Fibroblast of lung (primary cell): Measurements from ENCODE around the gene ETS2. TPM values are rescaled to one million over a fixed set of nuclear protein-coding genes. Genes with fewer than 3 reads are reported as not detected.

Source experiments
- DNase-seq, 2 donors: peaks; one replicate each; pipeline versions ENCODE4 v3.0.0 to v3.0.0-alpha.2; 2010; ENCODE audit warnings: low read depth in 2 of 2
- H2AFZ ChIP-seq: 2 replicates; pipeline ENCODE4 v1.5.1; 2012; ENCODE audit warnings: low read length, control low read depth, inconsistent platforms
- H3K27ac ChIP-seq: 2 replicates; pipeline ENCODE4 v1.5.1; 2011; ENCODE audit warnings: low read length, control low read depth; ENCODE audit not compliant: insufficient read depth
- H3K27me3 ChIP-seq: 2 replicates; pipeline ENCODE4 v1.5.1; 2011; ENCODE audit warnings: mild to moderate bottlenecking, low read length; ENCODE audit not compliant: control insufficient read depth, insufficient read depth
- H3K36me3 ChIP-seq: 2 replicates; pipeline ENCODE4 v1.5.1; 2011; ENCODE audit warnings: low read length; ENCODE audit not compliant: control insufficient read depth, insufficient read depth
- H3K4me1 ChIP-seq: 2 replicates; pipeline ENCODE4 v1.5.1; 2011; ENCODE audit warnings: low read length; ENCODE audit not compliant: control insufficient read depth, insufficient read depth; ENCODE audit errors: extremely low read depth
- H3K4me2 ChIP-seq: 2 replicates; pipeline ENCODE4 v1.5.1; 2011; ENCODE audit warnings: low read length, control low read depth; ENCODE audit not compliant: insufficient read depth; ENCODE audit errors: extremely low read depth
- H3K4me3 ChIP-seq, 4 experiments: fragments of 200-600 bp in 1 of 4; sonication (generic) in 1 of 4; replicated peaks in 1 of 4; 2 replicates each; pipeline ENCODE4 v1.5.1; 2011 to 2016; ENCODE audit warnings: low read length in 4 of 4, low read depth in 3 of 4, mild to moderate bottlenecking in 3 of 4, control low read depth in 2 of 4, inconsistent platforms in 1 of 4, mixed read lengths in 1 of 4; ENCODE audit not compliant: insufficient read depth in 1 of 4; ENCODE audit errors: control extremely low read depth in 1 of 4
- H3K79me2 ChIP-seq: 2 replicates; pipeline ENCODE4 v1.5.1; 2012; ENCODE audit warnings: mild to moderate bottlenecking, low read length, inconsistent platforms; ENCODE audit not compliant: control insufficient read depth, insufficient read depth
- H3K9ac ChIP-seq: 2 replicates; pipeline ENCODE4 v1.5.1; 2011; ENCODE audit warnings: mild to moderate bottlenecking, low read length, control low read depth; ENCODE audit not compliant: insufficient read depth
- H3K9me3 ChIP-seq: 2 replicates; pipeline ENCODE4 v1.5.1; 2012; ENCODE audit warnings: low read depth, low read length; ENCODE audit not compliant: control insufficient read depth, insufficient read depth
- H4K20me1 ChIP-seq: 2 replicates; pipeline ENCODE4 v1.5.1; 2011; ENCODE audit warnings: low read length; ENCODE audit not compliant: control insufficient read depth, insufficient read depth; ENCODE audit errors: extremely low read depth
- EZH2 ChIP-seq: IDR thresholded peaks from 2 replicates; pipeline ENCODE4 v1.5.1; 2012; ENCODE audit warnings: low read length, control low read depth, mild to moderate bottlenecking; ENCODE audit errors: missing control alignments
- polyA plus RNA-seq, 2 donors: library from polyadenylated mRNA; depleted of rRNA in 1 of 2; stranded (reverse) in 1 of 2; unstranded in 1 of 2; fragments of >200 nt; gene quantifications; 2 replicates each; pipeline ENCODE4 v1.2.1, GENCODE V29; 2011 to 2012; ENCODE audit warnings: missing spikeins in 1 of 2
- total RNA-seq: library from RNA; depleted of rRNA; stranded (reverse); fragments of >200 nt; gene quantifications from 2 replicates; pipeline ENCODE4 v1.2.1, GENCODE V29; 2014
- TF ChIP-seq, protein P1 (sequence below), 2 donors: IDR thresholded peaks in 1 of 2; conservative IDR thresholded peaks in 1 of 2; 1 replicate in 1 of 2; 2 replicates in 1 of 2; pipeline ENCODE4 v1.5.1; 2011 to 2012; ENCODE audit warnings: low read length in 2 of 2, control low read depth in 1 of 2, inconsistent platforms in 1 of 2, low read depth in 1 of 2, mild to moderate bottlenecking in 1 of 2

Gene ETS2
- total and polyA plus RNA-seq, 2 donors (not counting 1 experiment from before 2014, with no cell fraction given), result 28.0 to 77.3 TPM

DNA sequence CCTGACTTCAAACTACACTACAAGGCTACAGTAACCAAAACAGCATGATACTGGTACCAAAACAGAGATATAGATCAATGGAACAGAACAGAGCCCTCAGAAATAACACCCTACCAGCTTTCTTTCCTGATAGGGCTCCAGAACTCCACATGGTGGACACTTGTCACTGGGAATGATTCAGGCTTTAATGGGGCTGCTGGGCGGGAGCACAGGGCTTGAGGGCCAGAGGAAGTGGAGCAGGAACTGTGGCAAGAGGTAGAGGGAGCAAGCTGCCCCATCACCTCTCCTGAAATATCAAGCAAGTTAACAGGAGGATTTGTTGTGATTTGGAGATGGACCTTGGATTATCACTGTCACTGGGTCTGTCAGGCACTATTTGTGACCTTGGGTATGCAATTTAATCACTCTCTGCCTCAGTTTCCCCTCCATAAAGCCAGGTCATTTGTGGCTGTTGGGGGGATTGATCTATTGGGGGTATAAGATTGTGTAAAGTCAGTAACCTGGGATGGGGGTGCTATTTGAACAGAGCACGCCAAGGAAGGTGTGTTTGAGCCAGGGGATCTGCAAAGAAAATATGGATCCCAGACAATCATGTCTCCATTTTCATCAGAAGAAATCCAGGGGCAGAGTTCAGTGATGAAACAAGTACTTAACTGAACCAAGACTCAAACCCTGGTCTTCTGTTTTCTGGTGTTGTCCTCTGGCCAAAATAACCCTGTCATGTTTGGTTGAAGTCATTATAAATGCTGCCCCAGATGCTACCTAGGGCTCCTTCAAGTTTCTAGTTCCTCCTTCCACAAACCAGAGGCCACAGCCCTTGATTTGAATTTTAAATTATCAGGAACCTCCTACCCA lies 25.2 kb downstream of the ETS2 start:
- Histone ChIP-seq H2AFZ (no peak overlapping the region), H3K9ac (no peak overlapping the region)

GRCh38 chr21:38831526-38832467 lies 26.1 kb downstream of the ETS2 start:
- Histone ChIP-seq H4K20me1 (no peaks in the 10 kb centered on the region), H3K4me2 (no peak overlapping the region), H3K4me3 (no peak overlapping the region), H3K9me3 (no peaks in the 10 kb centered on the region), H3K9ac (no peak overlapping the region), H3K36me3 (no peaks in the 10 kb centered on the region), H3K27ac (peak overlapping the region; percentile 45), H3K79me2 (no peaks in the 10 kb centered on the region), H2AFZ (no peak overlapping the region), H3K4me1 (peaks cover 13% of the 10 kb centered on the region), H3K27me3 (no peaks in the 10 kb centered on the region)
- DNase-seq, result peak; percentile 94 to 100
- no peak for TF ChIP-seq EZH2
- TF ChIP-seq, protein P1, sequence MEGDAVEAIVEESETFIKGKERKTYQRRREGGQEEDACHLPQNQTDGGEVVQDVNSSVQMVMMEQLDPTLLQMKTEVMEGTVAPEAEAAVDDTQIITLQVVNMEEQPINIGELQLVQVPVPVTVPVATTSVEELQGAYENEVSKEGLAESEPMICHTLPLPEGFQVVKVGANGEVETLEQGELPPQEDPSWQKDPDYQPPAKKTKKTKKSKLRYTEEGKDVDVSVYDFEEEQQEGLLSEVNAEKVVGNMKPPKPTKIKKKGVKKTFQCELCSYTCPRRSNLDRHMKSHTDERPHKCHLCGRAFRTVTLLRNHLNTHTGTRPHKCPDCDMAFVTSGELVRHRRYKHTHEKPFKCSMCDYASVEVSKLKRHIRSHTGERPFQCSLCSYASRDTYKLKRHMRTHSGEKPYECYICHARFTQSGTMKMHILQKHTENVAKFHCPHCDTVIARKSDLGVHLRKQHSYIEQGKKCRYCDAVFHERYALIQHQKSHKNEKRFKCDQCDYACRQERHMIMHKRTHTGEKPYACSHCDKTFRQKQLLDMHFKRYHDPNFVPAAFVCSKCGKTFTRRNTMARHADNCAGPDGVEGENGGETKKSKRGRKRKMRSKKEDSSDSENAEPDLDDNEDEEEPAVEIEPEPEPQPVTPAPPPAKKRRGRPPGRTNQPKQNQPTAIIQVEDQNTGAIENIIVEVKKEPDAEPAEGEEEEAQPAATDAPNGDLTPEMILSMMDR (conservative IDR thresholded peaks at IDR 0.05 in 1 of 2, IDR thresholded peaks at IDR 0.05 in 1 of 2; ENCODE audit: low read depth in 1 of 2, low read length in 2 of 2), result no peak

More for the DNA sequence above, 25.2 kb downstream of the ETS2 start:
- Histone ChIP-seq H3K27ac (no peak overlapping the region), H3K4me1 (peaks cover 13% of the 10 kb centered on the region), H3K27me3 (no peaks in the 10 kb centered on the region), H3K4me3 (no peak overlapping the region), H3K79me2 (no peaks in the 10 kb centered on the region), H4K20me1 (no peaks in the 10 kb centered on the region), H3K36me3 (no peaks in the 10 kb centered on the region), H3K9me3 (no peaks in the 10 kb centered on the region), H3K4me2 (no peak overlapping the region)
- no peak for TF ChIP-seq EZH2
- TF ChIP-seq, protein P1 (conservative IDR thresholded peaks at IDR 0.05 in 1 of 2, IDR thresholded peaks at IDR 0.05 in 1 of 2; ENCODE audit: low read depth in 1 of 2, low read length in 2 of 2), result no peak
- DNase-seq, result no peak

- peaks cover 13% of the 10 kb centered on the region for H3K4me1 ChIP-seq
- H4K20me1 ChIP-seq, result no peaks in the 10 kb centered on the region
- no peak for TF ChIP-seq EZH2
- TF ChIP-seq, protein P1 (conservative IDR thresholded peaks at IDR 0.05 in 1 of 2, IDR thresholded peaks at IDR 0.05 in 1 of 2; ENCODE audit: low read depth in 1 of 2, low read length in 2 of 2), result no peak
- H3K79me2 ChIP-seq, result no peaks in the 10 kb centered on the region
- no peaks in the 10 kb centered on the region for H3K36me3 ChIP-seq
- no peaks in the 10 kb centered on the region for H3K9me3 ChIP-seq
- no peak overlapping the region for H3K4me3 ChIP-seq
- H3K9ac ChIP-seq, result no peak overlapping the region
- no peaks in the 10 kb centered on the region for H3K27me3 ChIP-seq
- no peak overlapping the region for H3K4me2 ChIP-seq
- no peak overlapping the region for H2AFZ ChIP-seq
- no peak overlapping the region for H3K27ac ChIP-seq
- DNase-seq, result no peak
These were observed 26.9 kb downstream of the ETS2 start for GRCh38 chr21:38832664-38833063.
